ENCODE results near the gene PTP4A2.

- TF ChIP-seq CTCF (conservative IDR thresholded peaks at IDR 0.05) (peak; percentile 62; the same call in 1 of the 2 replicates), EZH2 (IDR thresholded peaks at IDR 0.05; ENCODE audit: low read depth) (no peak)
Observed at GRCh38 chr1:31977385-31978131, 39.4 kb upstream of the PTP4A2 start.

Data from PC-9 (cell line).